ENCODE measurements around the gene USP7. TPM values are rescaled to one million over a fixed set of nuclear protein-coding genes. Genes with fewer than 3 reads are reported as not detected.

Gene USP7
- total and polyA plus RNA-seq, 12 donors, result 22.2 to 84.8 (median 65.7) TPM

- Histone ChIP-seq H3K36me3 (peaks cover 0 to 100% (median 68%) of the 10 kb centered on the region in 9 donors), H3K9me3 (no peaks in the 10 kb centered on the region), H3K27ac (no peak overlapping the region), H3K4me1 (peaks cover 0 to under 1% (median 0%) of the 10 kb centered on the region in 9 donors), H3K4me3 (no peak overlapping the region), H3K27me3 (no peaks in the 10 kb centered on the region)
- DNase-seq, result no peak
- TF ChIP-seq CTCF (IDR thresholded peaks at IDR 0.05), result no peak
- WGBS, 2 donors, result 94 to 96% methylated on average over 3 of the region's 3 CpGs
- no peak for ATAC-seq
- intact Hi-C loops (cut with DNase I), result loop anchor here in 2 of 10 donors (5.0 to 10.0 kb wide), 3 partner anchors 48 to 221 kb away; partner anchors contain the start of gene USP7 (in 1 of the 2)
Observed at GRCh38 chr16:8914098-8914497, 49.6 kb downstream of the USP7 start.

GRCh38 chr16:8912793-8913192, 50.9 kb downstream of the USP7 start:
- no peak overlapping the region for H3K4me3 ChIP-seq
- no peak for DNase-seq
- 94 to 97% methylated on average over 4 of the region's 4 CpGs for WGBS, 2 donors
- H3K27me3 ChIP-seq, result no peaks in the 10 kb centered on the region
- TF ChIP-seq CTCF (IDR thresholded peaks at IDR 0.05), result no peak
- H3K27ac ChIP-seq, result no peak overlapping the region
- no peaks in the 10 kb centered on the region for H3K9me3 ChIP-seq
- intact Hi-C loops (cut with DNase I), result loop anchor here in 2 of 10 donors (5.0 to 10.0 kb wide), 3 partner anchors 50 to 222 kb away; partner anchors contain the start of gene USP7 (in 1 of the 2)
- H3K36me3 ChIP-seq, result peaks cover 0 to 100% (median 72%) of the 10 kb centered on the region in 9 donors
- H3K4me1 ChIP-seq, result peaks cover 0 to 7% (median 0%) of the 10 kb centered on the region in 9 donors
- no peak for ATAC-seq

- H3K27ac ChIP-seq, result no peak overlapping the region
- WGBS, 2 donors, result 92 to 94% methylated on average over 1 of the region's 1 CpG
- H3K9me3 ChIP-seq, result no peaks in the 10 kb centered on the region
- no peaks in the 10 kb centered on the region for H3K27me3 ChIP-seq
- no peak overlapping the region for H3K4me3 ChIP-seq
- peaks cover 0 to 7% (median 0%) of the 10 kb centered on the region in 9 donors for H3K4me1 ChIP-seq
- intact Hi-C loops (cut with DNase I), result loop anchor here in 2 of 10 donors (5.0 to 10.0 kb wide), 3 partner anchors 51 to 224 kb away; partner anchors contain the start of gene USP7 (in 1 of the 2)
- DNase-seq, result no peak
- ATAC-seq, result no peak
- peaks cover 0 to 100% (median 70%) of the 10 kb centered on the region in 9 donors for H3K36me3 ChIP-seq
- no peak for TF ChIP-seq CTCF (IDR thresholded peaks at IDR 0.05)
Observed at GRCh38 chr16:8910811-8911210, 52.9 kb downstream of the USP7 start.

GRCh38 chr16:8908810-8909468, 54.8 kb downstream of the USP7 start:
- WGBS, 2 donors, result 86 to 88% methylated on average over 8 of the region's 8 CpGs
- intact Hi-C loops (cut with DNase I), result loop anchor here in 4 of 10 donors (5.0 to 10.0 kb wide), 2 partner anchors 53 to 96 kb away; partner anchors contain the start of gene USP7 (in 1 of the 4)
- no peaks in the 10 kb centered on the region for H3K9me3 ChIP-seq
- no peaks in the 10 kb centered on the region for H3K27me3 ChIP-seq
- H3K36me3 ChIP-seq, result peaks cover 0 to 100% (median 71%) of the 10 kb centered on the region in 9 donors
- TF ChIP-seq CTCF (IDR thresholded peaks at IDR 0.05), result no peak
- ATAC-seq (peak in 1 of 8 donors; percentile 29), DNase-seq (no peak)
- no peak overlapping the region for H3K27ac ChIP-seq
- peaks cover 0 to 7% (median 0%) of the 10 kb centered on the region in 9 donors for H3K4me1 ChIP-seq
- no peak overlapping the region for H3K4me3 ChIP-seq
